ENCODE results near the gene CDRT15L2. TPM values are rescaled to one million over a fixed set of nuclear protein-coding genes. Genes with fewer than 3 reads are reported as not detected.
"Not testable (repeated sequence)": the region's sequence is repeated elsewhere in the genome, so short reads cannot be mapped to it uniquely, and the experiment has no call there.

The CDRT15L2 gene
- total and polyA plus RNA-seq, 9 of the 15 experiments (the other 6 are each of a cell fraction or from before 2014, with no cell fraction given): not detected

GRCh38 chr17:20589454-20589810 is 9.9 kb downstream of the CDRT15L2 start:
- BruUV-seq (replicated peaks); H3K4me2 ChIP-seq (ENCODE audit: insufficient read depth, low read length); FAIRE-seq; DNase-seq (ENCODE audit: extremely low read depth in 1 of 4, low spot score in 3 of 4); H3K4me1 ChIP-seq (replicated peaks in 1 of 2; ENCODE audit: control insufficient read depth in 2 of 2, insufficient read depth in 2 of 2, low read length in 2 of 2); H3K36me3 ChIP-seq (ENCODE audit: control insufficient read depth, insufficient read depth, low read length); H3K27ac ChIP-seq (ENCODE audit: extremely low read depth, low read depth, low read length); CTCF ChIA-PET (ENCODE audit: low intra/inter-chr PET ratio); H3K9me1 ChIP-seq (ENCODE audit: control insufficient read depth, insufficient read depth, low read length); H2AFZ ChIP-seq (ENCODE audit: low read depth, low read length); H4K20me1 ChIP-seq (replicated peaks; ENCODE audit: control insufficient read depth, insufficient read depth, low read length); ATAC-seq; intact Hi-C loops (cut with micrococcal nuclease); in situ Hi-C loops (cut with MboI); POLR2A ChIA-PET; H3K9me3 ChIP-seq (replicated peaks; ENCODE audit: control insufficient read depth, insufficient read depth, low read depth, low read length); H3K9ac ChIP-seq (ENCODE audit: insufficient read depth in 1 of 2, low read depth in 2 of 2, low read length in 2 of 2); H3K27me3 ChIP-seq (ENCODE audit: control insufficient read depth in 2 of 2, insufficient read depth in 2 of 2, low read length in 2 of 2); H3K79me2 ChIP-seq (ENCODE audit: control insufficient read depth, insufficient read depth, low read length); H3K4me3 ChIP-seq: not testable (repeated sequence)
- 10% methylated on average over 2 of the region's 17 CpGs for WGBS (ENCODE audit: insufficient coverage, low coverage, missing lambda C conversion rate)

GRCh38 chr17:20591040-20591439 is 11.5 kb downstream of the CDRT15L2 start:
- H3K9me3 ChIP-seq (replicated peaks; ENCODE audit: control insufficient read depth, insufficient read depth, low read depth, low read length); H3K27ac ChIP-seq (ENCODE audit: extremely low read depth, low read depth, low read length); FAIRE-seq; H3K9ac ChIP-seq (ENCODE audit: insufficient read depth in 1 of 2, low read depth in 2 of 2, low read length in 2 of 2); H2AFZ ChIP-seq (ENCODE audit: low read depth, low read length); H3K27me3 ChIP-seq (ENCODE audit: control insufficient read depth in 2 of 2, insufficient read depth in 2 of 2, low read length in 2 of 2); BruUV-seq (replicated peaks); H3K4me3 ChIP-seq; H3K4me2 ChIP-seq (ENCODE audit: insufficient read depth, low read length); H3K9me1 ChIP-seq (ENCODE audit: control insufficient read depth, insufficient read depth, low read length); H4K20me1 ChIP-seq (replicated peaks; ENCODE audit: control insufficient read depth, insufficient read depth, low read length); H3K4me1 ChIP-seq (replicated peaks in 1 of 2; ENCODE audit: control insufficient read depth in 2 of 2, insufficient read depth in 2 of 2, low read length in 2 of 2); intact Hi-C loops (cut with micrococcal nuclease); H3K36me3 ChIP-seq (ENCODE audit: control insufficient read depth, insufficient read depth, low read length); H3K79me2 ChIP-seq (ENCODE audit: control insufficient read depth, insufficient read depth, low read length); ATAC-seq; DNase-seq (ENCODE audit: extremely low read depth in 1 of 4, low spot score in 3 of 4); CTCF ChIA-PET (ENCODE audit: low intra/inter-chr PET ratio); in situ Hi-C loops (cut with MboI); POLR2A ChIA-PET: not testable (repeated sequence)
- WGBS (ENCODE audit: insufficient coverage, low coverage, missing lambda C conversion rate): 0% methylated on average over 2 of the region's 4 CpGs

GRCh38 chr17:20605568-20605967 is 26.0 kb downstream of the CDRT15L2 start:
- ATAC-seq; FAIRE-seq; H3K27me3 ChIP-seq (ENCODE audit: control insufficient read depth in 2 of 2, insufficient read depth in 2 of 2, low read length in 2 of 2); H3K4me2 ChIP-seq (ENCODE audit: insufficient read depth, low read length); H3K36me3 ChIP-seq (ENCODE audit: control insufficient read depth, insufficient read depth, low read length); in situ Hi-C loops (cut with MboI); CTCF ChIA-PET (ENCODE audit: low intra/inter-chr PET ratio); H3K9me1 ChIP-seq (ENCODE audit: control insufficient read depth, insufficient read depth, low read length); H3K9ac ChIP-seq (ENCODE audit: insufficient read depth in 1 of 2, low read depth in 2 of 2, low read length in 2 of 2); DNase-seq (ENCODE audit: extremely low read depth in 1 of 4, low spot score in 3 of 4); H3K9me3 ChIP-seq (replicated peaks; ENCODE audit: control insufficient read depth, insufficient read depth, low read depth, low read length); H3K27ac ChIP-seq (ENCODE audit: extremely low read depth, low read depth, low read length); POLR2A ChIA-PET; intact Hi-C loops (cut with micrococcal nuclease); H3K4me1 ChIP-seq (replicated peaks in 1 of 2; ENCODE audit: control insufficient read depth in 2 of 2, insufficient read depth in 2 of 2, low read length in 2 of 2); H4K20me1 ChIP-seq (replicated peaks; ENCODE audit: control insufficient read depth, insufficient read depth, low read length); H3K79me2 ChIP-seq (ENCODE audit: control insufficient read depth, insufficient read depth, low read length); H2AFZ ChIP-seq (ENCODE audit: low read depth, low read length); H3K4me3 ChIP-seq; BruUV-seq (replicated peaks): not testable (repeated sequence)
- WGBS (ENCODE audit: insufficient coverage, low coverage, missing lambda C conversion rate): no CpG with 5 or more reads among the region's 1 CpG

GRCh38 chr17:20609490-20609889 is 30.0 kb downstream of the CDRT15L2 start:
- H3K36me3 ChIP-seq (ENCODE audit: control insufficient read depth, insufficient read depth, low read length); FAIRE-seq; H3K9ac ChIP-seq (ENCODE audit: insufficient read depth in 1 of 2, low read depth in 2 of 2, low read length in 2 of 2); H3K4me2 ChIP-seq (ENCODE audit: insufficient read depth, low read length); DNase-seq (ENCODE audit: extremely low read depth in 1 of 4, low spot score in 3 of 4); H3K79me2 ChIP-seq (ENCODE audit: control insufficient read depth, insufficient read depth, low read length); H3K4me1 ChIP-seq (replicated peaks in 1 of 2; ENCODE audit: control insufficient read depth in 2 of 2, insufficient read depth in 2 of 2, low read length in 2 of 2); H3K9me3 ChIP-seq (replicated peaks; ENCODE audit: control insufficient read depth, insufficient read depth, low read depth, low read length); H3K9me1 ChIP-seq (ENCODE audit: control insufficient read depth, insufficient read depth, low read length); H3K27ac ChIP-seq (ENCODE audit: extremely low read depth, low read depth, low read length); H2AFZ ChIP-seq (ENCODE audit: low read depth, low read length); H4K20me1 ChIP-seq (replicated peaks; ENCODE audit: control insufficient read depth, insufficient read depth, low read length); BruUV-seq (replicated peaks); POLR2A ChIA-PET; intact Hi-C loops (cut with micrococcal nuclease); ATAC-seq; CTCF ChIA-PET (ENCODE audit: low intra/inter-chr PET ratio); H3K4me3 ChIP-seq; in situ Hi-C loops (cut with MboI): not testable (repeated sequence)
- peaks cover 0 to 27% of the 10 kb centered on the region in 2 experiments; a peak in 3 of 5 replicates for H3K27me3 ChIP-seq (ENCODE audit: control insufficient read depth in 2 of 2, insufficient read depth in 2 of 2, low read length in 2 of 2)
- no CpG with 5 or more reads among the region's 3 CpGs for WGBS (ENCODE audit: insufficient coverage, low coverage, missing lambda C conversion rate)
